Measurements from ENCODE around the gene IGF2BP3.

DNA sequence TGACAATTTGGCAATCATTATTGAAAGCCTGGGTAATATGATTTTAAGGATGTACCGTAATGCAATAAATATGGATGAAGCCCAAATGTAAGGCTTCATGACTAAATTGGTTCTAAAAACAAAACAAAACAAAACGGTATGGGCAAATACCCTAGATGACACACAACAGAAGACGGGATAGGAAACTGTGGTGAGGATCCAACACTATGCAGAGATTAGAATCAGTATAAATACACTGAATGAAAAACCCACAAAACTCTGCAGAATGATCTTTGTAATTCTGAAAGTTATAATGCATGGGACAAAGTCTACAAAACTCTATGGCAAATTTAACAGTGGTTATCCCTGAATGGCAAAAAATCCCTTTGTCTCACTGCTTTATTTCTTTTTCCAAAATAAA lies 113.6 kb downstream of the IGF2BP3 start:
- TF ChIP-seq, protein P1, sequence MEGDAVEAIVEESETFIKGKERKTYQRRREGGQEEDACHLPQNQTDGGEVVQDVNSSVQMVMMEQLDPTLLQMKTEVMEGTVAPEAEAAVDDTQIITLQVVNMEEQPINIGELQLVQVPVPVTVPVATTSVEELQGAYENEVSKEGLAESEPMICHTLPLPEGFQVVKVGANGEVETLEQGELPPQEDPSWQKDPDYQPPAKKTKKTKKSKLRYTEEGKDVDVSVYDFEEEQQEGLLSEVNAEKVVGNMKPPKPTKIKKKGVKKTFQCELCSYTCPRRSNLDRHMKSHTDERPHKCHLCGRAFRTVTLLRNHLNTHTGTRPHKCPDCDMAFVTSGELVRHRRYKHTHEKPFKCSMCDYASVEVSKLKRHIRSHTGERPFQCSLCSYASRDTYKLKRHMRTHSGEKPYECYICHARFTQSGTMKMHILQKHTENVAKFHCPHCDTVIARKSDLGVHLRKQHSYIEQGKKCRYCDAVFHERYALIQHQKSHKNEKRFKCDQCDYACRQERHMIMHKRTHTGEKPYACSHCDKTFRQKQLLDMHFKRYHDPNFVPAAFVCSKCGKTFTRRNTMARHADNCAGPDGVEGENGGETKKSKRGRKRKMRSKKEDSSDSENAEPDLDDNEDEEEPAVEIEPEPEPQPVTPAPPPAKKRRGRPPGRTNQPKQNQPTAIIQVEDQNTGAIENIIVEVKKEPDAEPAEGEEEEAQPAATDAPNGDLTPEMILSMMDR (IDR thresholded peaks at IDR 0.05): no peak
- no peak for TF ChIP-seq POLR2A (IDR thresholded peaks at IDR 0.05)
